PC-9 (cell line): ENCODE measurements around the gene HPSE.

Experiments
- EZH2 ChIP-seq: fragments of 200-600 bp; sonication (generic); IDR thresholded peaks from 2 replicates; pipeline ENCODE4 v1.8.0; 2017; ENCODE audit warnings: antibody characterized with exemption, low read depth
- TF ChIP-seq, protein P1 (sequence below): fragments of 200-600 bp; sonication (generic); conservative IDR thresholded peaks from 2 replicates; pipeline ENCODE4 v1.6.1; 2017; ENCODE audit warnings: mixed run types, antibody characterized with exemption, mild to moderate bottlenecking, moderate library complexity

DNA sequence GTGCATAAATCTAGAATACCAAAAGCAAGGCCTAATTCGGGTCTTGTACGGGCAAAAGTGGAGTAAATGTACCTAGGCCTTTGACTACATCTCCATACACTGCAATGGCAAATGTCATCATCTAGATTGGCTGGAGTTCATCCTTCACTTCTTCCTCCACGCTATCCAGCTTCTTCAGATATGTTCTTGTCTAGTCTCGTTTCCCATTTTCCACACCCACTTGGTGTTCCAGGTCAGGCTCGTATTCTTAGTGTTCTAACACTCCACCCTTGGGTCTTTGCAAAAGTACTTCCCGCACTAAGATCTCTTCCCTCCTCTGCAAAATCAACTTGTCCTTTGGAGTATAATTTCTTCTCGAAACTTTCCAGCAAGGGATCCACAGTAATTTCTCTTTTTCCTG, 51.5 kb downstream of the HPSE start:
- TF ChIP-seq EZH2 = no peak
- TF ChIP-seq, protein P1, sequence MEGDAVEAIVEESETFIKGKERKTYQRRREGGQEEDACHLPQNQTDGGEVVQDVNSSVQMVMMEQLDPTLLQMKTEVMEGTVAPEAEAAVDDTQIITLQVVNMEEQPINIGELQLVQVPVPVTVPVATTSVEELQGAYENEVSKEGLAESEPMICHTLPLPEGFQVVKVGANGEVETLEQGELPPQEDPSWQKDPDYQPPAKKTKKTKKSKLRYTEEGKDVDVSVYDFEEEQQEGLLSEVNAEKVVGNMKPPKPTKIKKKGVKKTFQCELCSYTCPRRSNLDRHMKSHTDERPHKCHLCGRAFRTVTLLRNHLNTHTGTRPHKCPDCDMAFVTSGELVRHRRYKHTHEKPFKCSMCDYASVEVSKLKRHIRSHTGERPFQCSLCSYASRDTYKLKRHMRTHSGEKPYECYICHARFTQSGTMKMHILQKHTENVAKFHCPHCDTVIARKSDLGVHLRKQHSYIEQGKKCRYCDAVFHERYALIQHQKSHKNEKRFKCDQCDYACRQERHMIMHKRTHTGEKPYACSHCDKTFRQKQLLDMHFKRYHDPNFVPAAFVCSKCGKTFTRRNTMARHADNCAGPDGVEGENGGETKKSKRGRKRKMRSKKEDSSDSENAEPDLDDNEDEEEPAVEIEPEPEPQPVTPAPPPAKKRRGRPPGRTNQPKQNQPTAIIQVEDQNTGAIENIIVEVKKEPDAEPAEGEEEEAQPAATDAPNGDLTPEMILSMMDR = no peak
